ENCODE results near the gene GCFC2.

DNA sequence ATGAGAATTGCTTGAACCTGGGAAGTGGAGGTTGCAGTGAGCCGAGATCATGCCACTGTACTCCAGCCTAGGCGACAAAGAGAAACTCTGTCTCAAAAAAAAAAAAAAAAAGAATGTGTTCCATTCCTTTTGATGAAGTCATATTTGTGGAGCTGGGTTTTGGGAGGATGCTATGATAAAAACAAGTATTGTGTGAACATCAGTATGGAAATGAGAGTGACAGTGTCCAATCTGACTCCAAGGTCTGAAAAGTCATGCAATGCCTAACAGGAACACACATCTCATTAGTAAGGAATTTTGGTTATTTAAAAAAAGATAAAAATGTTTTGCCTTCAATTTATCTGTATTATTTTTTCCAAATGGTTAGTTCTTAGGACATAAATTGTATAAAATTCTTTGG is 11.8 kb downstream of the GCFC2 start:
- TF ChIP-seq, protein P1, sequence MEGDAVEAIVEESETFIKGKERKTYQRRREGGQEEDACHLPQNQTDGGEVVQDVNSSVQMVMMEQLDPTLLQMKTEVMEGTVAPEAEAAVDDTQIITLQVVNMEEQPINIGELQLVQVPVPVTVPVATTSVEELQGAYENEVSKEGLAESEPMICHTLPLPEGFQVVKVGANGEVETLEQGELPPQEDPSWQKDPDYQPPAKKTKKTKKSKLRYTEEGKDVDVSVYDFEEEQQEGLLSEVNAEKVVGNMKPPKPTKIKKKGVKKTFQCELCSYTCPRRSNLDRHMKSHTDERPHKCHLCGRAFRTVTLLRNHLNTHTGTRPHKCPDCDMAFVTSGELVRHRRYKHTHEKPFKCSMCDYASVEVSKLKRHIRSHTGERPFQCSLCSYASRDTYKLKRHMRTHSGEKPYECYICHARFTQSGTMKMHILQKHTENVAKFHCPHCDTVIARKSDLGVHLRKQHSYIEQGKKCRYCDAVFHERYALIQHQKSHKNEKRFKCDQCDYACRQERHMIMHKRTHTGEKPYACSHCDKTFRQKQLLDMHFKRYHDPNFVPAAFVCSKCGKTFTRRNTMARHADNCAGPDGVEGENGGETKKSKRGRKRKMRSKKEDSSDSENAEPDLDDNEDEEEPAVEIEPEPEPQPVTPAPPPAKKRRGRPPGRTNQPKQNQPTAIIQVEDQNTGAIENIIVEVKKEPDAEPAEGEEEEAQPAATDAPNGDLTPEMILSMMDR (conservative IDR thresholded peaks at IDR 0.05; ENCODE audit: low read depth, low read length), result no peak
- no peak for TF ChIP-seq EZH2phosphoT487 (IDR thresholded peaks at IDR 0.05; ENCODE audit: borderline replicate concordance, low read length)
- TF ChIP-seq EZH2 (IDR thresholded peaks at IDR 0.05; ENCODE audit: low read length, unreplicated experiment), result no peak
